DND-41 (cell line): ENCODE measurements around the gene TTN.

ENCODE experiments used
- ATAC-seq: fragments of 200-7000 bp; cut with Tn5 transposase; 3 replicates; pipeline ENCODE4 v1.9.1; 2021; ENCODE audit warnings: low read depth; ENCODE audit not compliant: insufficient read depth
- DNase-seq: peaks from one replicate; pipeline ENCODE4 v3.0.0-alpha.2; 2020
- H2AFZ ChIP-seq: 2 replicates; pipeline ENCODE4 v1.6.0; 2012; ENCODE audit warnings: low read depth, low read length
- H3K27ac ChIP-seq: 2 replicates; pipeline ENCODE4 v1.5.1; 2012; ENCODE audit warnings: low read length, inconsistent platforms
- H3K27me3 ChIP-seq: fragments of 200-600 bp; sonication (generic); 2 replicates; pipeline ENCODE4 v1.6.0; 2012; ENCODE audit warnings: low read length, mild to moderate bottlenecking, inconsistent platforms; ENCODE audit not compliant: insufficient read depth, poor library complexity
- H3K36me3 ChIP-seq: 2 replicates; pipeline ENCODE4 v1.5.1; 2012; ENCODE audit warnings: low read length, inconsistent platforms; ENCODE audit not compliant: insufficient read depth
- H3K4me1 ChIP-seq: 2 replicates; pipeline ENCODE4 v1.5.1; 2012; ENCODE audit warnings: mild to moderate bottlenecking, low read length; ENCODE audit not compliant: insufficient read depth
- H3K4me2 ChIP-seq: 2 replicates; pipeline ENCODE4 v1.6.0; 2012; ENCODE audit warnings: mild to moderate bottlenecking, moderate library complexity, low read length, inconsistent platforms; ENCODE audit not compliant: insufficient read depth
- H3K4me3 ChIP-seq, 2 experiments: fragments of 200-600 bp in 1 of 2; shearing (Covaris generic) in 1 of 2; 2 replicates each; pipeline ENCODE4 v1.5.1; 2012 to 2016; ENCODE audit warnings: inconsistent platforms in 2 of 2, low read length in 2 of 2, mild to moderate bottlenecking in 2 of 2, low read depth in 1 of 2, moderate library complexity in 1 of 2
- H3K79me2 ChIP-seq: 2 replicates; pipeline ENCODE4 v1.6.0; 2012; ENCODE audit warnings: low read length, inconsistent platforms; ENCODE audit not compliant: insufficient read depth
- H3K9ac ChIP-seq: 2 replicates; pipeline ENCODE4 v1.6.0; 2012; ENCODE audit warnings: low read depth, mild to moderate bottlenecking, inconsistent platforms, low read length, moderate library complexity
- H3K9me3 ChIP-seq: 2 replicates; pipeline ENCODE4 v1.5.1; 2012; ENCODE audit warnings: low read length, moderate library complexity, mild to moderate bottlenecking, inconsistent platforms; ENCODE audit not compliant: insufficient read depth, severe bottlenecking
- H4K20me1 ChIP-seq: 2 replicates; pipeline ENCODE4 v1.6.0; 2012; ENCODE audit warnings: low read length; ENCODE audit not compliant: insufficient read depth
- EZH2 ChIP-seq: IDR thresholded peaks from 3 replicates; pipeline ENCODE4 v1.6.1; 2012; ENCODE audit warnings: borderline replicate concordance, low read depth, mild to moderate bottlenecking, moderate library complexity, low read length, inconsistent platforms; ENCODE audit not compliant: severe bottlenecking
- TF ChIP-seq, protein P1 (sequence below): IDR thresholded peaks from 2 replicates; pipeline ENCODE4 v1.5.1; 2012; ENCODE audit warnings: borderline replicate concordance, low read length, moderate library complexity, mild to moderate bottlenecking; ENCODE audit not compliant: poor library complexity, severe bottlenecking; ENCODE audit errors: extremely low read depth

Gene TTN

DNA sequence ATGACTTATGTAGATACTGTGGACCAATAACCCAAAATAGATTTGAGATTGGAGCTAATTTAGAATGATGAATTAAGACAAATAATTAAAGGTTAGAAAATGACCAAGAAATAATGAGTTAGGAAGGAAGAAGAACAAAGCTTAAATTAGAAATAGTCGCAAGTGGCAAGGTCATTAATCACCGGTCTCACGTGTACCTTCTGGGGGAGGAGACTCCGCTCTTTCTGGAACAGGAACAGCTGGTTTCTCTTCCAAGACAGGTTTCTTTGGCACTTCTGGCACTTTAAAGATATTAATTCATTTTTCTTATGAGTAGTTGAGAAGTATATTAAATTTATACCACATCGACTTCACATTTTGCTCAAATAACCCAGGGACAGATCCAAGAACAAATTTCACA lies 156.7 kb downstream of the TTN start:
- no peak for TF ChIP-seq EZH2
- TF ChIP-seq, protein P1, sequence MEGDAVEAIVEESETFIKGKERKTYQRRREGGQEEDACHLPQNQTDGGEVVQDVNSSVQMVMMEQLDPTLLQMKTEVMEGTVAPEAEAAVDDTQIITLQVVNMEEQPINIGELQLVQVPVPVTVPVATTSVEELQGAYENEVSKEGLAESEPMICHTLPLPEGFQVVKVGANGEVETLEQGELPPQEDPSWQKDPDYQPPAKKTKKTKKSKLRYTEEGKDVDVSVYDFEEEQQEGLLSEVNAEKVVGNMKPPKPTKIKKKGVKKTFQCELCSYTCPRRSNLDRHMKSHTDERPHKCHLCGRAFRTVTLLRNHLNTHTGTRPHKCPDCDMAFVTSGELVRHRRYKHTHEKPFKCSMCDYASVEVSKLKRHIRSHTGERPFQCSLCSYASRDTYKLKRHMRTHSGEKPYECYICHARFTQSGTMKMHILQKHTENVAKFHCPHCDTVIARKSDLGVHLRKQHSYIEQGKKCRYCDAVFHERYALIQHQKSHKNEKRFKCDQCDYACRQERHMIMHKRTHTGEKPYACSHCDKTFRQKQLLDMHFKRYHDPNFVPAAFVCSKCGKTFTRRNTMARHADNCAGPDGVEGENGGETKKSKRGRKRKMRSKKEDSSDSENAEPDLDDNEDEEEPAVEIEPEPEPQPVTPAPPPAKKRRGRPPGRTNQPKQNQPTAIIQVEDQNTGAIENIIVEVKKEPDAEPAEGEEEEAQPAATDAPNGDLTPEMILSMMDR: no peak
- Histone ChIP-seq H4K20me1 (no peaks in the 10 kb centered on the region), H3K4me2 (no peak overlapping the region), H3K9ac (no peak overlapping the region), H3K9me3 (no peaks in the 10 kb centered on the region), H3K36me3 (no peaks in the 10 kb centered on the region), H3K79me2 (no peaks in the 10 kb centered on the region), H3K4me1 (no peaks in the 10 kb centered on the region), H3K27me3 (no peaks in the 10 kb centered on the region), H3K27ac (no peak overlapping the region), H2AFZ (no peak overlapping the region), H3K4me3 (no peak overlapping the region)
- ATAC-seq: no peak
- DNase-seq: no peak

DNA sequence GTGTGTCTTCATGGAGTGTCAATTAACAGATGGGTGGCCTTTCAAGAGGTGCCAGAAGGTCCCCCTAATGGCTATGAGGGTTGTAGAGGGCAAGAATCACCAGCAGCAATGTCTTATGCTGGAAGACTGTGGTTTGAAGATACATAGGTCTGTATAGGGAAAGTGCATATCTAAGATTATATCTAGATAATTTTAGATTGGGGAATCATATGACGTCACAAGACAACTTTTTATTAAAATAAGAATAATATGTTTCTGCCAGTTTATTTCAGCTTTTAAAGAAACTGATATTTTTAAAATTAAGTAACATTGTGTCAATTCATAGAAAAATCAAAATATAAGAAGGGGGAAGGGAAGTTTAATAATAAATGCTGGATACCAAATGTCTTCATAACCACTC lies 162.3 kb downstream of the TTN start:
- H3K79me2 ChIP-seq: no peaks in the 10 kb centered on the region
- no peaks in the 10 kb centered on the region for H4K20me1 ChIP-seq
- no peaks in the 10 kb centered on the region for H3K27me3 ChIP-seq
- no peaks in the 10 kb centered on the region for H3K4me1 ChIP-seq
- H2AFZ ChIP-seq: no peak overlapping the region
- no peaks in the 10 kb centered on the region for H3K9me3 ChIP-seq
- ATAC-seq (no peak), DNase-seq (no peak)
- H3K4me3 ChIP-seq: no peak overlapping the region
- no peak for TF ChIP-seq EZH2
- TF ChIP-seq, protein P1: no peak
- no peaks in the 10 kb centered on the region for H3K36me3 ChIP-seq
- H3K9ac ChIP-seq: no peak overlapping the region
- no peak overlapping the region for H3K4me2 ChIP-seq
- H3K27ac ChIP-seq: no peak overlapping the region

DNA sequence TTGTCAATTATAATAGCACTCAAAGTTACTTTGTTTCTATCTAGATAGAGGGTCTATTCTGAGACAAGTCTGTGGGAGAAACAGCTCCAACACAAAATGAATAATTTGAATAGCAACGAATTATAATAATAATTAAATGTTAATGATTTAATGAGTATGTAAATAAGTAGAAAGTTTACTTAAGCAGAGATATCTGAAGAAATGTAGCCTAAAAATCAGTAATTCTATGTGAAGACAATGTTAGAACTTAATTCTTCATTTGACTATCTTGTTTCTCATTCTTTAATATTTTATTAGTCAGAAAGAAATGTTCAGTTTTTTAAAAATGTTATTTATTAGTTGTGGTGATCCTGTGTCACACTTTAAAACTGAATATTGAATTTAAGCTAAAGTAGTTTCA lies 165.7 kb downstream of the TTN start:
- Histone ChIP-seq H3K79me2 (no peaks in the 10 kb centered on the region), H3K36me3 (no peaks in the 10 kb centered on the region), H2AFZ (no peak overlapping the region), H3K4me2 (no peak overlapping the region), H3K9ac (no peak overlapping the region), H3K27me3 (no peaks in the 10 kb centered on the region), H4K20me1 (no peaks in the 10 kb centered on the region), H3K4me1 (no peaks in the 10 kb centered on the region), H3K4me3 (no peak overlapping the region), H3K27ac (no peak overlapping the region), H3K9me3 (no peaks in the 10 kb centered on the region)
- TF ChIP-seq EZH2: no peak
- TF ChIP-seq, protein P1: no peak
- ATAC-seq: no peak
- no peak for DNase-seq

DNA sequence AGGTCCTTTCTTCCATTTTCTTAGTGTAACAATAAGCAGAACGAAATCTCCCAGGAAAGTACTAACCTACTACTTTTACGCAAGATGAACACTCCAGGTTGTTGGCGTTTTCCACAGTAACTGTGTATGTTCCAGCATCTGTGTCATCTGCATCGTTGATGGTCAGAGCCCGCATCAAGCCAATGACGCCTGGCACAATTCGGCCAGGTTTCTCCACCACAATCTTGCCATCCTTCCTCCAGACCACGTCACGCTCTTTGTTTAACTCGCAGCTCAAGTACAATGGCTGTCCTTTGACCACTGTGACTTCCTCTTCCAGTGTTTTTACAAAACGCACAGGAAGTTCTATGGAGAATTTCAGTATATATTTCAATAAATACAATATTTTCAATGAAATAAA lies 171.3 kb downstream of the TTN start:
- Histone ChIP-seq H3K4me2 (no peak overlapping the region), H3K9me3 (no peaks in the 10 kb centered on the region), H3K4me3 (no peak overlapping the region), H3K27me3 (no peaks in the 10 kb centered on the region), H3K4me1 (no peaks in the 10 kb centered on the region), H4K20me1 (no peaks in the 10 kb centered on the region), H3K9ac (no peak overlapping the region), H2AFZ (no peak overlapping the region), H3K27ac (no peak overlapping the region), H3K36me3 (no peaks in the 10 kb centered on the region), H3K79me2 (no peaks in the 10 kb centered on the region)
- no peak for TF ChIP-seq EZH2
- TF ChIP-seq, protein P1: no peak
- ATAC-seq: no peak
- DNase-seq: no peak
